Measurements from ENCODE around the gene HLA-DMA. TPM values are rescaled to one million over a fixed set of nuclear protein-coding genes. Genes with fewer than 3 reads are reported as not detected.

The HLA-DMA gene
- total RNA-seq, 2 donors from 2014 or later: 16.9 to 73.0 TPM

- DNase-seq (ENCODE audit: low spot score) (no peak), ATAC-seq (no peak)
- no peaks in the 10 kb centered on the region for H3K27me3 Mint-ChIP-seq
- H3K4me3 Mint-ChIP-seq: peak overlapping the region; percentile 93
- H3K4me1 Mint-ChIP-seq (ENCODE audit: low read depth in 2 of 2): peaks cover 53 to 54% of the 10 kb centered on the region in 2 donors
- peak overlapping the region; percentile 83 to 87 for H3K27ac Mint-ChIP-seq
- H3K36me3 Mint-ChIP-seq: peaks cover 48% of the 10 kb centered on the region
- H3K9me3 Mint-ChIP-seq: no peaks in the 10 kb centered on the region
Observed at GRCh38 chr6:32971242-32971580, 18.3 kb upstream of the HLA-DMA start.

GRCh38 chr6:32970413-32971241 lies 17.7 kb upstream of the HLA-DMA start:
- Mint-ChIP-seq H3K4me3 (peak overlapping the region; percentile 93), H3K27ac (peak overlapping the region; percentile 83 to 87), H3K9me3 (no peaks in the 10 kb centered on the region), H3K36me3 (peaks cover 42% of the 10 kb centered on the region), H3K27me3 (no peaks in the 10 kb centered on the region), H3K4me1 (ENCODE audit: low read depth in 2 of 2) (peaks cover 52% of the 10 kb centered on the region in 2 donors)
- ATAC-seq (peak in 1 of 2 donors; percentile 3), DNase-seq (ENCODE audit: low spot score) (peak; percentile 86)

GRCh38 chr6:32969685-32970412 lies 17.0 kb upstream of the HLA-DMA start:
- ATAC-seq: no peak
- peak overlapping the region; percentile 93 for H3K4me3 Mint-ChIP-seq
- peak; percentile 85 for DNase-seq (ENCODE audit: low spot score)
- H3K4me1 Mint-ChIP-seq (ENCODE audit: low read depth in 2 of 2): peaks cover 48 to 51% of the 10 kb centered on the region in 2 donors
- H3K36me3 Mint-ChIP-seq: peaks cover 34% of the 10 kb centered on the region
- H3K27me3 Mint-ChIP-seq: no peaks in the 10 kb centered on the region
- H3K27ac Mint-ChIP-seq: peak overlapping the region; percentile 83 to 87
- no peaks in the 10 kb centered on the region for H3K9me3 Mint-ChIP-seq

GRCh38 chr6:32968867-32969684 lies 16.2 kb upstream of the HLA-DMA start:
- Mint-ChIP-seq H3K36me3 (peaks cover 28% of the 10 kb centered on the region), H3K27ac (peak overlapping the region; percentile 83 to 87)
- ATAC-seq: peak in 1 of 2 donors; percentile 33

GRCh38 chr6:32968093-32968866 lies 15.4 kb upstream of the HLA-DMA start, which contains the start of gene BRD2:
Gene BRD2 (plus strand): TSS chr6:32968594. CDS start chr6:32972899, 4,305 bp downstream.
- ATAC-seq (peak; percentile 58 to 69), DNase-seq (ENCODE audit: low spot score) (peak; percentile 98)
- no peaks in the 10 kb centered on the region for H3K27me3 Mint-ChIP-seq
- H3K4me1 Mint-ChIP-seq (ENCODE audit: low read depth in 2 of 2): peaks cover 34 to 40% of the 10 kb centered on the region in 2 donors
- peak within 1 kb of the TSS; percentile 83 to 87 for H3K27ac Mint-ChIP-seq
- peak within 1 kb of the TSS; percentile 93 for H3K4me3 Mint-ChIP-seq
- no peaks in the 10 kb centered on the region for H3K9me3 Mint-ChIP-seq
- H3K36me3 Mint-ChIP-seq: peaks cover 21% of the 10 kb centered on the region

More at GRCh38 chr6:32968867-32969684, 16.2 kb upstream of the HLA-DMA start:
- H3K9me3 Mint-ChIP-seq: no peaks in the 10 kb centered on the region
- H3K4me3 Mint-ChIP-seq: peak overlapping the region; percentile 93
- H3K4me1 Mint-ChIP-seq (ENCODE audit: low read depth in 2 of 2): peaks cover 41 to 46% of the 10 kb centered on the region in 2 donors
- H3K27me3 Mint-ChIP-seq: no peaks in the 10 kb centered on the region
- DNase-seq (ENCODE audit: low spot score): peak; percentile 79

GRCh38 chr6:32967151-32968091 lies 14.5 kb upstream of the HLA-DMA start:
- Mint-ChIP-seq H3K4me3 (peak overlapping the region; percentile 93), H3K36me3 (peaks cover 14% of the 10 kb centered on the region), H3K27me3 (no peaks in the 10 kb centered on the region), H3K9me3 (no peaks in the 10 kb centered on the region), H3K27ac (peak overlapping the region; percentile 83 to 87), H3K4me1 (ENCODE audit: low read depth in 2 of 2) (peaks cover 29 to 39% of the 10 kb centered on the region in 2 donors)
- no peak for DNase-seq (ENCODE audit: low spot score)
- no peak for ATAC-seq

- H3K4me1 Mint-ChIP-seq (ENCODE audit: low read depth in 2 of 2): peaks cover 29 to 41% of the 10 kb centered on the region in 2 donors
- H3K4me3 Mint-ChIP-seq: no peak overlapping the region
- H3K27me3 Mint-ChIP-seq: no peaks in the 10 kb centered on the region
- H3K9me3 Mint-ChIP-seq: no peaks in the 10 kb centered on the region
- no peak overlapping the region for H3K27ac Mint-ChIP-seq
- DNase-seq (ENCODE audit: low spot score): no peak
- no peak for ATAC-seq
- H3K36me3 Mint-ChIP-seq: peaks cover 8% of the 10 kb centered on the region
Observed at GRCh38 chr6:32964776-32965175, 11.9 kb upstream of the HLA-DMA start.

- Mint-ChIP-seq H3K4me1 (ENCODE audit: low read depth in 2 of 2) (peaks cover 25 to 41% of the 10 kb centered on the region in 2 donors), H3K36me3 (peaks cover 8% of the 10 kb centered on the region), H3K9me3 (no peaks in the 10 kb centered on the region), H3K4me3 (no peak overlapping the region), H3K27ac (no peak overlapping the region), H3K27me3 (no peaks in the 10 kb centered on the region)
- ATAC-seq (no peak), DNase-seq (ENCODE audit: low spot score) (no peak)
Observed at GRCh38 chr6:32963866-32964265, 11.0 kb upstream of the HLA-DMA start.

GRCh38 chr6:32962213-32962826 lies 9.4 kb upstream of the HLA-DMA start:
- ATAC-seq: no peak
- Mint-ChIP-seq H3K4me1 (ENCODE audit: low read depth in 2 of 2) (peaks cover 19 to 35% of the 10 kb centered on the region in 2 donors), H3K27me3 (no peaks in the 10 kb centered on the region), H3K9me3 (no peaks in the 10 kb centered on the region), H3K4me3 (no peak overlapping the region), H3K36me3 (peaks cover 2% of the 10 kb centered on the region), H3K27ac (no peak overlapping the region)
- DNase-seq (ENCODE audit: low spot score): no peak

GRCh38 chr6:32960563-32960962 lies 7.7 kb upstream of the HLA-DMA start:
- Mint-ChIP-seq H3K27me3 (no peaks in the 10 kb centered on the region), H3K27ac (no peak overlapping the region), H3K4me3 (no peak overlapping the region), H3K9me3 (no peaks in the 10 kb centered on the region), H3K36me3 (no peaks in the 10 kb centered on the region), H3K4me1 (ENCODE audit: low read depth in 2 of 2) (peaks cover 7 to 20% of the 10 kb centered on the region in 2 donors)
- DNase-seq (ENCODE audit: low spot score): no peak
- ATAC-seq: no peak

GRCh38 chr6:32956176-32956575 lies 3.3 kb upstream of the HLA-DMA start:
- Mint-ChIP-seq H3K36me3 (no peaks in the 10 kb centered on the region), H3K27ac (no peak overlapping the region), H3K4me3 (no peak overlapping the region), H3K9me3 (no peaks in the 10 kb centered on the region), H3K4me1 (ENCODE audit: low read depth in 2 of 2) (peaks cover 30 to 36% of the 10 kb centered on the region in 2 donors), H3K27me3 (no peaks in the 10 kb centered on the region)
- no peak for ATAC-seq
- no peak for DNase-seq (ENCODE audit: low spot score)

Data from natural killer cell treated with Interleukin-12 subunit alpha and Interleukin-12 subunit beta and Interleukin-15 and Interleukin-18, amount 100 ng/mL, for 72 hours (primary cell).